Measurements from ENCODE around the gene VASP. TPM values are rescaled to one million over a fixed set of nuclear protein-coding genes. Genes with fewer than 3 reads are reported as not detected.
A peak's percentile ranks its signal among the peaks of the same experiment; 100 is the strongest.

The VASP gene
- polyA plus RNA-seq, 1 donor from 2014 or later, result 6.1 TPM

DNA sequence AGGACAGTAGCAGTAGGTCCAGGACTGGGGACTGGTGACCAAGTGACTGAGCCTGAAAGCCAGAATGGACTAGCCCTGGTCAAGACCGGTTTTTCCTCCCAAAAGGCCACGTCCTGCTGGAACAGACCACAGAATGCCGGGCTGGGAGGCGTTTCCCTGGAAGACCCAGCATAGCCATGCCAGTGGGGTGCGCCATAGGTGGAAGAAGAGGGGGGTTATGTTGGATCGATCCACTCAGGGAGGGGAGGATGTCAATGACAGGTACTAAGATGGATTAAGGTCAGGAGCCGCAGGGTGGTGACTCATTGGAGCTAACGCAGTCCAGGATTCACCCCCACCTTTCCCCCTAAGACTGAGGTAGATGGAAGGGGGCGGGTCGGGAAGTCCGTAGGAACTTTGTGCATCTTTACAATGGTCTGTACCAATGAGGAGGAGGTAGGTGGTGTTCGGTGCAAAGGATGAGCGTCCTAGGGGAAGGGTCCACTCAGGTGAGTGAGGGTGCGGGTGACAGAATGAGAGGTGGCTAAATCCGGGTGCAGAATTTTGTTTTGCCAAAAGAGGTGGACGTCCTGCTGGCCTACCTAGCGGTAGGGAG is 21.0 kb downstream of the VASP start:
- Histone ChIP-seq H3K27ac (ENCODE audit: low read length) (no peak overlapping the region), H3K27me3 (ENCODE audit: insufficient read depth, low read depth, low read length) (peaks cover 8% of the 10 kb centered on the region), H4K20me1 (ENCODE audit: insufficient read depth) (no peaks in the 10 kb centered on the region), H3F3A (ENCODE audit: insufficient read depth, low read length, poor library complexity, severe bottlenecking) (no peaks in the 10 kb centered on the region), H3K36me3 (ENCODE audit: insufficient read depth, low read length) (no peaks in the 10 kb centered on the region), H3K4me3 (ENCODE audit: low read length) (peak overlapping the region; percentile 63), H3K9me3 (ENCODE audit: low read length) (no peaks in the 10 kb centered on the region), H3K9ac (ENCODE audit: low read length) (no peak overlapping the region), H2AFZ (ENCODE audit: low read depth, low read length) (no peak overlapping the region), H3K9me2 (ENCODE audit: insufficient read depth, low read length) (no peaks in the 10 kb centered on the region), H3K79me2 (replicated peaks; ENCODE audit: insufficient read depth, low read length) (no peaks in the 10 kb centered on the region), H3K4me2 (ENCODE audit: low read length) (no peak overlapping the region)
- no peak for TF ChIP-seq REST (IDR thresholded peaks at IDR 0.05; ENCODE audit: borderline replicate concordance)
- no peak for TF ChIP-seq SMC3 (conservative IDR thresholded peaks at IDR 0.05; ENCODE audit: poor library complexity)
- no peak for TF ChIP-seq MXI1 (conservative IDR thresholded peaks at IDR 0.05; ENCODE audit: poor library complexity, severe bottlenecking)
- no peak for TF ChIP-seq POLR2AphosphoS5 (IDR thresholded peaks at IDR 0.05)
- no peak for TF ChIP-seq TAF1 (IDR thresholded peaks at IDR 0.05; ENCODE audit: low read depth)
- TF ChIP-seq EP300 (conservative IDR thresholded peaks at IDR 0.05; ENCODE audit: poor library complexity, severe bottlenecking), result no peak
- TF ChIP-seq EZH2 (IDR thresholded peaks at IDR 0.05; ENCODE audit: borderline replicate concordance, insufficient read depth, low read length, poor library complexity, severe bottlenecking), result no peak
- no peak for TF ChIP-seq RAD21 (conservative IDR thresholded peaks at IDR 0.05)

DNA sequence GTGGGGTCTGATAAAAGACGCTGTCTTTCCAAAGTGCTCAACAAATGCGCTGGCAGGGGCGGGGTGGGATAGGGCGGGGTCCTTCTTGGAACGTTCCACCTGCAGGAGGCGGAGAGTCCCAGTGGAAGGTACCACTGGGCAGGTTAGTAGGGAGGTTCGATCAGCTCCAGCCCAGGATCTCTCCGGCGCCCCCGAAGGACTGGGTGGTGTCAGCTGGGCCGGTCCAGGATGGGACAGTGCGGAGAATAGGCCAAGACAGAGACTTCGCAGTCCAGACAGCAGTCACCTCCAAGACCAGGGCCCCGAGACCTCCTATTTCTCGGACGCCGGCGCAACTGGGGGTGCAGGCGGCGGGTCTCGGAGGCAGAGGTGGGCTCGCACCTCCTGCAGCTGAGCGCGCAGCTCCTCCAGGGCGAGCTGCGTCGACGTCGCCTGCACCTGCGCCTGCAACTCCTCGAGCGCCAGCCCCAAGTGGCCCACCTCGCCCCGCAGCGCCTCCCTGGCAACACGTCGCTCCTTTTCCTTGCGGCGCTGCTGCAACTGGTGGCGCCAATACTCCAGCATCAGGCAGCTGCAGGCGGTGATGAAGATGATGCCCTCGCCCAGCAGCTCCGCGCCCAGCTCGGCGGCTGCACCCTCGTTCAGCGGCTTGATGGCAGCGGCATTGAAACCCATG is 21.6 kb downstream of the VASP start:
- Histone ChIP-seq H3F3A (ENCODE audit: insufficient read depth, low read length, poor library complexity, severe bottlenecking) (no peaks in the 10 kb centered on the region), H3K27me3 (ENCODE audit: insufficient read depth, low read depth, low read length) (peaks cover 8% of the 10 kb centered on the region), H3K4me2 (ENCODE audit: low read length) (no peak overlapping the region), H3K9me3 (ENCODE audit: low read length) (no peaks in the 10 kb centered on the region), H4K20me1 (ENCODE audit: insufficient read depth) (no peaks in the 10 kb centered on the region), H3K9me2 (ENCODE audit: insufficient read depth, low read length) (no peaks in the 10 kb centered on the region), H3K79me2 (replicated peaks; ENCODE audit: insufficient read depth, low read length) (no peaks in the 10 kb centered on the region), H3K9ac (ENCODE audit: low read length) (peak overlapping the region; percentile 31), H3K36me3 (ENCODE audit: insufficient read depth, low read length) (no peaks in the 10 kb centered on the region), H2AFZ (ENCODE audit: low read depth, low read length) (no peak overlapping the region), H3K4me3 (ENCODE audit: low read length) (peak overlapping the region; percentile 63), H3K27ac (ENCODE audit: low read length) (no peak overlapping the region)
- TF ChIP-seq POLR2AphosphoS5 (IDR thresholded peaks at IDR 0.05) (no peak), RAD21 (conservative IDR thresholded peaks at IDR 0.05) (peak; percentile 45), REST (IDR thresholded peaks at IDR 0.05; ENCODE audit: borderline replicate concordance) (no peak), MXI1 (conservative IDR thresholded peaks at IDR 0.05; ENCODE audit: poor library complexity, severe bottlenecking) (peak; percentile 37), EZH2 (IDR thresholded peaks at IDR 0.05; ENCODE audit: borderline replicate concordance, insufficient read depth, low read length, poor library complexity, severe bottlenecking) (no peak), TAF1 (IDR thresholded peaks at IDR 0.05; ENCODE audit: low read depth) (no peak), EP300 (conservative IDR thresholded peaks at IDR 0.05; ENCODE audit: poor library complexity, severe bottlenecking) (no peak), SMC3 (conservative IDR thresholded peaks at IDR 0.05; ENCODE audit: poor library complexity) (peak; percentile 38)
- TF ChIP-seq, protein P1, sequence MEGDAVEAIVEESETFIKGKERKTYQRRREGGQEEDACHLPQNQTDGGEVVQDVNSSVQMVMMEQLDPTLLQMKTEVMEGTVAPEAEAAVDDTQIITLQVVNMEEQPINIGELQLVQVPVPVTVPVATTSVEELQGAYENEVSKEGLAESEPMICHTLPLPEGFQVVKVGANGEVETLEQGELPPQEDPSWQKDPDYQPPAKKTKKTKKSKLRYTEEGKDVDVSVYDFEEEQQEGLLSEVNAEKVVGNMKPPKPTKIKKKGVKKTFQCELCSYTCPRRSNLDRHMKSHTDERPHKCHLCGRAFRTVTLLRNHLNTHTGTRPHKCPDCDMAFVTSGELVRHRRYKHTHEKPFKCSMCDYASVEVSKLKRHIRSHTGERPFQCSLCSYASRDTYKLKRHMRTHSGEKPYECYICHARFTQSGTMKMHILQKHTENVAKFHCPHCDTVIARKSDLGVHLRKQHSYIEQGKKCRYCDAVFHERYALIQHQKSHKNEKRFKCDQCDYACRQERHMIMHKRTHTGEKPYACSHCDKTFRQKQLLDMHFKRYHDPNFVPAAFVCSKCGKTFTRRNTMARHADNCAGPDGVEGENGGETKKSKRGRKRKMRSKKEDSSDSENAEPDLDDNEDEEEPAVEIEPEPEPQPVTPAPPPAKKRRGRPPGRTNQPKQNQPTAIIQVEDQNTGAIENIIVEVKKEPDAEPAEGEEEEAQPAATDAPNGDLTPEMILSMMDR (IDR thresholded peaks at IDR 0.05; ENCODE audit: poor library complexity, severe bottlenecking), result peak; percentile 47
